Retinal pigment epithelial cell (primary cell): ENCODE data around the gene PID1.

ENCODE experiments used
- DNase-seq: peaks from one replicate; pipeline ENCODE4 v3.0.0-alpha.2; 2010; ENCODE audit warnings: low read depth
- H3K4me3 ChIP-seq: 2 replicates; pipeline ENCODE4 v1.5.1; 2011; ENCODE audit warnings: mild to moderate bottlenecking, low read length, control low read depth, moderate library complexity
- CTCF ChIP-seq: conservative IDR thresholded peaks from 2 replicates; pipeline ENCODE4 v1.5.1; 2011; ENCODE audit warnings: low read depth, low read length, control low read depth, inconsistent platforms

PID1 gene

DNA sequence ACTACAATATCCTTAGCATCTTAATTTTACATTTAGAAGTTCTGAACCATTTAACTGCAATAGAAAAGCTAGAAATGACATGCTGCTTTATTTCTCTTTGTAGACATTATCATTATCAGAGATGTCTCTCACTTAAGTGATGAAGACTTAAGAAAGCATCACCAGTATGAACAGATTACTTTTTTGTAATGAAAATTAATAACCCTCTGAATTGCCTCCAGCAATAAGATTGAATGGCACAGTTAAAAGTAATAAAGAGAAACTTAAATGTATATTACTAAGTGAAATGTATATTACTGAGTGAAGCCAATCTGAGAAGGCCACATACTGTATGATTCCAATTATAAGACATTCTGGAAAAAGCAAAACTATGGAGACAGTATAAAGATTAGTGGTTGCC lies 89.4 kb downstream of the PID1 start:
- no peak for TF ChIP-seq CTCF
- no peak overlapping the region for H3K4me3 ChIP-seq
- DNase-seq = no peak

DNA sequence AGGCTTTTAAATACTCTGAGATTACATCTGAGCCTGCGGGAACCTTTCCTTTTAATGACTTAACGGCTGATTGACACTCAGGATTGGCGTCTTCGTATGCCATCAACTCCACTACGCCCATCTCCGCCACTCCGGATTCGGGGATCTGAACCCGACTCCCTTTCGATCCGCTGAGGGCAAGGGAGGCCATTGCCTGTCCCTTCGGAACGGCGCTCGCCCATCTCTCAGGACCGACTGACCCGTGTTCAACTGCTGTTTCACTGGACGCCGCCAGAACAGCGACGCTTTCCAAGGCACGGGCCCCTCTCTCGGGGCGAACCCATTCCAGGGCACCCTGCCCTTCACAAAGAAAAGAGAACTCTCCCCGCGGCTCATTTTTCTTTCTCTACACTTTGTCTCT lies 90.4 kb downstream of the PID1 start:
- no peak for TF ChIP-seq CTCF
- no peak for DNase-seq
- H3K4me3 ChIP-seq = no peak overlapping the region

- TF ChIP-seq CTCF = no peak
- no peak overlapping the region for H3K4me3 ChIP-seq
- DNase-seq = no peak
Observed at GRCh38 chr2:229179628-229180027, 91.5 kb downstream of the PID1 start.

DNA sequence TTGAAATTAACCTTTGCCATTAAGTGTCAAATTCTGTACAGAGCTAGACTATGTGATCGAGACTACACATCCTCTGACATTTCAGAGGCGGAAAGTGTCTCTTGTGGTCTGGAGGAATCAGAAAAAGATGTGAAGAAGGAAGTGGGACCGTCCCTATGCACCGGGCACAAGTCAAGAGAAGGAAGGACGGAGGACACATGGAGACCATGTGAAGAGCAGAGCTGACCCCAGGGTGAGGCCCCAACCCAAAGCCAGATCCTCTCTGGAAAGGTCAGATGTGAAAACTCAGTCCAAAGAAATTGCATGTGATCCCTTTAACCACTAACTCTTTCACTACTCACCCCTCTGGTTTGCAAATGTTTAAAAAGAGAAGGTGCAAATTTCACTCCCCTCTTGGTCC lies 92.4 kb downstream of the PID1 start:
- H3K4me3 ChIP-seq = no peak overlapping the region
- no peak for TF ChIP-seq CTCF
- no peak for DNase-seq

GRCh38 chr2:229178117-229178516 lies 93.0 kb downstream of the PID1 start:
- TF ChIP-seq CTCF = no peak
- no peak for DNase-seq
- no peak overlapping the region for H3K4me3 ChIP-seq

GRCh38 chr2:229176136-229176535 lies 95.0 kb downstream of the PID1 start:
- no peak for TF ChIP-seq CTCF
- DNase-seq = no peak
- no peak overlapping the region for H3K4me3 ChIP-seq

GRCh38 chr2:229175497-229175863 lies 95.6 kb downstream of the PID1 start:
- H3K4me3 ChIP-seq = no peak overlapping the region
- DNase-seq = no peak
- no peak for TF ChIP-seq CTCF
